ENCODE measurements around the gene SLC39A11.
"Not testable (repeated sequence)": the region's sequence is repeated elsewhere in the genome, so short reads cannot be mapped to it uniquely, and the experiment has no call there.

The SLC39A11 gene

GRCh38 chr17:72732893-72733618, 359.4 kb downstream of the SLC39A11 start:
- DNase-seq = no peak

- DNase-seq = no peak
Observed at GRCh38 chr17:72730077-72730476, 362.4 kb downstream of the SLC39A11 start.

GRCh38 chr17:72726936-72727335, 365.6 kb downstream of the SLC39A11 start:
- peak; percentile 50 for DNase-seq

GRCh38 chr17:72725433-72726068, 366.9 kb downstream of the SLC39A11 start:
- DNase-seq = peak; percentile 35

- no peak for DNase-seq
Observed at GRCh38 chr17:72724267-72724666, 368.2 kb downstream of the SLC39A11 start.

GRCh38 chr17:72723711-72724110, 368.8 kb downstream of the SLC39A11 start:
- no peak for DNase-seq

- DNase-seq = no peak
Observed at GRCh38 chr17:72720494-72720825, 372.0 kb downstream of the SLC39A11 start.

GRCh38 chr17:72719578-72720493, 372.7 kb downstream of the SLC39A11 start:
- DNase-seq = peak; percentile 33

- DNase-seq = no peak
Observed at GRCh38 chr17:72719206-72719577, 373.3 kb downstream of the SLC39A11 start.

GRCh38 chr17:72717676-72718075, 374.8 kb downstream of the SLC39A11 start:
- DNase-seq = no peak

GRCh38 chr17:72717276-72717675, 375.2 kb downstream of the SLC39A11 start:
- no peak for DNase-seq

GRCh38 chr17:72715906-72716572, 376.4 kb downstream of the SLC39A11 start:
- DNase-seq = no peak

- no peak for DNase-seq
Observed at GRCh38 chr17:72714357-72714966, 378.0 kb downstream of the SLC39A11 start.

GRCh38 chr17:72713701-72714100, 378.8 kb downstream of the SLC39A11 start:
- DNase-seq = no peak

- DNase-seq = no peak
Observed at GRCh38 chr17:72711521-72712310, 380.8 kb downstream of the SLC39A11 start.

GRCh38 chr17:72710834-72711233, 381.7 kb downstream of the SLC39A11 start:
- DNase-seq = no peak

GRCh38 chr17:72710202-72710601, 382.3 kb downstream of the SLC39A11 start:
- no peak for DNase-seq

GRCh38 chr17:72708682-72709081, 383.8 kb downstream of the SLC39A11 start:
- DNase-seq = not testable (repeated sequence)

- DNase-seq = no peak
Observed at GRCh38 chr17:72707881-72708280, 384.6 kb downstream of the SLC39A11 start.

GRCh38 chr17:72706396-72706981, 386.0 kb downstream of the SLC39A11 start:
- no peak for DNase-seq

- no peak for DNase-seq
Observed at GRCh38 chr17:72705905-72706395, 386.5 kb downstream of the SLC39A11 start.

All from CD4-positive, alpha-beta T cell treated with Interleukin-4 for 4 hours (primary cell).